ENCODE results near the gene NDUFS2.

The NDUFS2 gene

DNA sequence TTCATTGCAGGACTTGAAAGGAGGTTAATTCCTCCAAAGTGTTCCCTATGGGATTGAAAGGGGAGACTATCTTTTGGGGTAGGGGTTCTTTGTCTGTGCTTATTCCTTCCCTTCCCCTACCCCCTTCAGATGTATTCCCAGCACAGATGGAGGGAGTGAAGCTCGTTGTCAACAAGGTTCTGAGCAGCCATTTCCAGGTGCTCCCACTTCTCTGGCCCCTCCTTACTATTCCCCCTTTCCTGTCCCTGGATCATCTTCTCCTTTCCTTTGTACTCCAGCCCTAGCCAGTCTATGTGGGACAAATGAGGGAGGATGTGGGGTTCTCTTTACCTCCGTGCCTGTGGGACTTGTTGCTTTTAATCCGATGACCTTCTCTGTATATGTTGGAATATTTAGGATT lies 24.6 kb downstream of the NDUFS2 start:
- H3K4me3 ChIP-seq (ENCODE audit: low read length), result peak overlapping the region; percentile 95
- no peak for DNase-seq (ENCODE audit: low read depth)
- TF ChIP-seq, protein P1, sequence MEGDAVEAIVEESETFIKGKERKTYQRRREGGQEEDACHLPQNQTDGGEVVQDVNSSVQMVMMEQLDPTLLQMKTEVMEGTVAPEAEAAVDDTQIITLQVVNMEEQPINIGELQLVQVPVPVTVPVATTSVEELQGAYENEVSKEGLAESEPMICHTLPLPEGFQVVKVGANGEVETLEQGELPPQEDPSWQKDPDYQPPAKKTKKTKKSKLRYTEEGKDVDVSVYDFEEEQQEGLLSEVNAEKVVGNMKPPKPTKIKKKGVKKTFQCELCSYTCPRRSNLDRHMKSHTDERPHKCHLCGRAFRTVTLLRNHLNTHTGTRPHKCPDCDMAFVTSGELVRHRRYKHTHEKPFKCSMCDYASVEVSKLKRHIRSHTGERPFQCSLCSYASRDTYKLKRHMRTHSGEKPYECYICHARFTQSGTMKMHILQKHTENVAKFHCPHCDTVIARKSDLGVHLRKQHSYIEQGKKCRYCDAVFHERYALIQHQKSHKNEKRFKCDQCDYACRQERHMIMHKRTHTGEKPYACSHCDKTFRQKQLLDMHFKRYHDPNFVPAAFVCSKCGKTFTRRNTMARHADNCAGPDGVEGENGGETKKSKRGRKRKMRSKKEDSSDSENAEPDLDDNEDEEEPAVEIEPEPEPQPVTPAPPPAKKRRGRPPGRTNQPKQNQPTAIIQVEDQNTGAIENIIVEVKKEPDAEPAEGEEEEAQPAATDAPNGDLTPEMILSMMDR (conservative IDR thresholded peaks at IDR 0.05; ENCODE audit: low read depth, low read length), result no peak

DNA sequence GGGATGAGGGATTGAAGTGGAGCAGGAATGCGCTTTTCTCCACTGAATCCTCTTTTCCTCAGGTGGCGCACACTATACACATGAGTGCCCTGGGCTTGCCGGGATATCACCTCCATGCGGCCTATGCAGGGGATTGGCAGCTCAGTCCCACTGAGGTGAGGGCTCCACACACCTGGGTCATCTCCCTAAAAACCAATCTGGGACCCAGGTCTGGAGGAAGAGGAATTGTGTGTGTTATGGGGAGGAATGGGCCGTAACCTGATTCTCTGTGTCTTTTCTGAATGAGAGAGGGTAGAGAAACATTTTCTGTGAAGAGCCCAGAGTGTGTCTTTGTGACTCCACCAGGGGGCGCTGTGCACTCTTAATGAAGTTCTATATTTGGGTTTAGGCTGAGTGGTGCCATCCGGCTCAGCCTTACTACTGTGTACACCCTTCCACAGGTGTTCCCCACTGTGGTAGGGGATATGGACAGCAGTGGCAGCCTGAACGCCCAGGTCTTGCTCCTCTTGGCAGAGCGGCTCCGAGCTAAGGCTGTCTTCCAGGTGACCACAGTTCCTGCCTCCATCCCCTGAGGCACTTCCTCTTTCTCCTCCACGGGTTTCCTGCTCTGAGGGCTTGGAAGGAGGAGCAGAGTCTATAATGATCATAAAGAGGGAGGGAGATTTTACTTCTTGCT lies 25.2 kb downstream of the NDUFS2 start:
- peak overlapping the region; percentile 5 for H3K4me3 ChIP-seq (ENCODE audit: low read length)
- no peak for DNase-seq (ENCODE audit: low read depth)
- TF ChIP-seq, protein P1 (conservative IDR thresholded peaks at IDR 0.05; ENCODE audit: low read depth, low read length), result peak; percentile 83

DNA sequence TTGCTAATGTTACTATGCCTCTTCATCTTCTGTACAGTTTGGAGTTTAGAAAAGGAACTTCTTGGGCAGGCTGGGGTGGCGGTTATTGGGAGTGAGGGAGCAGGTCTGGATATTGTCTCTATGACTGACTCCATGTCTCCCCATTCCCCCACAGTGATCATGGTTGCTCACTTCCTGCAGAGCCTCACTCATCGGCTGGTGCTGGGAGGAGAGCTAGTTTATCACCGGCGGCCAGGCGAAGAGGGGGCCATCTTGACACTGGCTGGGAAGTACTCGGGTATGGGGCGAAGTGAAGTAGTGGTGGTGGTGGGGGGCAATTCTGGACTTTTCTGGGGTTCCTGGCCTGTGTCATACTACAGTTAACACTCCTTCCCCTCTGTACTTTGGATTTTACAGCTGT lies 25.9 kb downstream of the NDUFS2 start:
- TF ChIP-seq, protein P1 (conservative IDR thresholded peaks at IDR 0.05; ENCODE audit: low read depth, low read length), result no peak
- no peak for DNase-seq (ENCODE audit: low read depth)
- H3K4me3 ChIP-seq (ENCODE audit: low read length), result no peak overlapping the region

- DNase-seq (ENCODE audit: low read depth), result no peak
- H3K4me3 ChIP-seq (ENCODE audit: low read length), result no peak overlapping the region
- TF ChIP-seq, protein P1 (conservative IDR thresholded peaks at IDR 0.05; ENCODE audit: low read depth, low read length), result peak; percentile 18
These were observed 27.7 kb downstream of the NDUFS2 start for GRCh38 chr1:161229896-161230295.

GRCh38 chr1:161230762-161231161 lies 28.6 kb downstream of the NDUFS2 start:
- no peak for DNase-seq (ENCODE audit: low read depth)
- TF ChIP-seq, protein P1 (conservative IDR thresholded peaks at IDR 0.05; ENCODE audit: low read depth, low read length), result no peak
- no peak overlapping the region for H3K4me3 ChIP-seq (ENCODE audit: low read length)

- no peak for DNase-seq (ENCODE audit: low read depth)
- TF ChIP-seq, protein P1 (conservative IDR thresholded peaks at IDR 0.05; ENCODE audit: low read depth, low read length), result no peak
These were observed 30.9 kb downstream of the NDUFS2 start for GRCh38 chr1:161233102-161233501.

More at GRCh38 chr1:161233102-161233501, 30.9 kb downstream of the NDUFS2 start:
- H3K4me3 ChIP-seq (ENCODE audit: low read length), result no peak overlapping the region

All from retinal pigment epithelial cell (primary cell).